K562 (cell line): ENCODE data around the gene PRKCB. TPM values are rescaled to one million over a fixed set of nuclear protein-coding genes. Genes with fewer than 3 reads are reported as not detected.
A peak's percentile ranks its signal among the peaks of the same experiment; 100 is the strongest.

ENCODE experiments used
- ATAC-seq: fragments of 200-7000 bp; cut with Tn5 transposase; 3 replicates; pipeline ENCODE4 v1.9.1; 2020; ENCODE audit warnings: moderate library complexity
- BruUV-seq: library from RNA; stranded (reverse); fragments of 400-500 nt; replicated peaks from 2 replicates; lab custom pipeline; 2021; lab: Mats Ljungman, UMichigan
- CTCF ChIA-PET: fragments of 300-600 bp; formaldehyde crosslinking; extraction: SDS; loops from one replicate; lab custom pipeline; 2021; ENCODE audit warnings: low intra/inter-chr PET ratio; lab: Yijun Ruan, JAX
- POLR2A ChIA-PET: fragments of 300-600, 350-650 bp; sonication (Branson Sonifier 250); formaldehyde crosslinking; extraction: SDS; loops from one replicate; lab custom pipeline; 2021; ENCODE audit warnings: antibody characterized with exemption, inconsistent platforms; lab: Yijun Ruan, JAX
- DNase-seq, 4 experiments: peaks; one replicate each; pipeline versions ENCODE4 v3.0.0 to v3.0.0-alpha.2; 2011 to 2018; ENCODE audit warnings: low spot score in 3 of 4, mixed read lengths in 3 of 4; ENCODE audit errors: extremely low read depth in 1 of 4
- FAIRE-seq: peaks from 2 replicates; lab custom pipeline; 2011; peaks lifted over from hg19 to GRCh38; lab: Jason Lieb, UNC
- H2AFZ ChIP-seq: 2 replicates; pipeline ENCODE4 v1.6.0; 2011; ENCODE audit warnings: low read depth, low read length, control low read depth, inconsistent platforms
- H3K27ac ChIP-seq: fragments of 200-600 bp; 3 replicates; pipeline ENCODE4 v1.8.0; 2011; ENCODE audit warnings: low read depth, mild to moderate bottlenecking, control low read depth, inconsistent platforms, low read length, moderate library complexity, mixed read lengths; ENCODE audit errors: extremely low read depth
- H3K27me3 ChIP-seq, 2 experiments: fragments of 300-600 bp in 1 of 2; 2 replicates in 1 of 2; 3 replicates in 1 of 2; pipeline versions ENCODE4 v1.6.0 to v1.8.0; 2011; ENCODE audit warnings: inconsistent platforms in 2 of 2, low read length in 2 of 2, mild to moderate bottlenecking in 1 of 2, mixed read lengths in 1 of 2, moderate library complexity in 1 of 2; ENCODE audit not compliant: control insufficient read depth in 2 of 2, insufficient read depth in 2 of 2
- H3K36me3 ChIP-seq: fragments of 300-600 bp; 3 replicates; pipeline ENCODE4 v1.8.0; 2011; ENCODE audit warnings: mild to moderate bottlenecking, low read length, inconsistent platforms; ENCODE audit not compliant: control insufficient read depth, insufficient read depth
- H3K4me1 ChIP-seq, 2 experiments: fragments of 200-600 bp in 1 of 2; replicated peaks in 1 of 2; 2 replicates in 1 of 2; 3 replicates in 1 of 2; pipeline versions ENCODE4 v1.5.1 to v1.8.0; 2011; ENCODE audit warnings: inconsistent platforms in 2 of 2, low read length in 2 of 2, mild to moderate bottlenecking in 1 of 2, mixed read lengths in 1 of 2, moderate library complexity in 1 of 2; ENCODE audit not compliant: control insufficient read depth in 2 of 2, insufficient read depth in 2 of 2
- H3K4me2 ChIP-seq: 2 replicates; pipeline ENCODE4 v1.6.1; 2011; ENCODE audit warnings: low read length, control low read depth, inconsistent platforms, mixed read lengths; ENCODE audit not compliant: insufficient read depth
- H3K4me3 ChIP-seq: fragments of 200-600 bp; sonication (generic), shearing (Covaris generic); 2 replicates; pipeline ENCODE4 v1.5.1; 2016; ENCODE audit warnings: control low read depth, inconsistent platforms
- H3K79me2 ChIP-seq: fragments of 200-600 bp; 3 replicates; pipeline ENCODE4 v1.8.0; 2011; ENCODE audit warnings: low read length, inconsistent platforms; ENCODE audit not compliant: control insufficient read depth, insufficient read depth
- H3K9ac ChIP-seq, 2 experiments: 2 replicates each; pipeline versions ENCODE4 v1.6.0 to v1.6.1; 2011; ENCODE audit warnings: low read depth in 2 of 2, low read length in 2 of 2, control low read depth in 1 of 2, inconsistent platforms in 1 of 2, mild to moderate bottlenecking in 1 of 2, mixed read lengths in 1 of 2; ENCODE audit not compliant: insufficient read depth in 1 of 2
- H3K9me1 ChIP-seq: one replicate; pipeline ENCODE4 v1.6.0; 2011; ENCODE audit warnings: inconsistent platforms, mild to moderate bottlenecking, low read length, moderate library complexity; ENCODE audit not compliant: control insufficient read depth, insufficient read depth
- H3K9me3 ChIP-seq: replicated peaks from 2 replicates; pipeline ENCODE4 v1.5.1; 2011; ENCODE audit warnings: low read depth, low read length, inconsistent platforms; ENCODE audit not compliant: control insufficient read depth, insufficient read depth
- H4K20me1 ChIP-seq: replicated peaks from 2 replicates; pipeline ENCODE4 v1.6.1; 2011; ENCODE audit warnings: low read length, inconsistent platforms, mixed read lengths; ENCODE audit not compliant: control insufficient read depth, insufficient read depth
- ADNP ChIP-seq: fragments of 200-800 bp; sonication (Bioruptor generic); IDR thresholded peaks from 2 replicates; pipeline ENCODE4 v1.6.1; 2016; ENCODE audit warnings: missing genetic modification characterization, missing compliant biosample characterization
- BCOR ChIP-seq: fragments of 450-650 bp; IDR thresholded peaks from 2 replicates; pipeline ENCODE4 v1.6.1; 2016
- BMI1 ChIP-seq: fragments of 150-350 bp; IDR thresholded peaks from 2 replicates; pipeline ENCODE4 v1.6.1; 2014; ENCODE audit warnings: low read length
- CXXC5 ChIP-seq: fragments of 250-450 bp; sonication (Bioruptor Pico); IDR thresholded peaks from 2 replicates; pipeline ENCODE4 v1.8.0; 2022; ENCODE audit warnings: inconsistent platforms, mild to moderate bottlenecking, moderate library complexity
- DPF2 ChIP-seq: fragments of 450-650 bp; IDR thresholded peaks from 2 replicates; pipeline ENCODE4 v1.6.1; 2016
- EWSR1 ChIP-seq: fragments of 450-650 bp; IDR thresholded peaks from 2 replicates; pipeline ENCODE4 v1.6.1; 2018; ENCODE audit warnings: borderline replicate concordance, mild to moderate bottlenecking, low read depth, moderate library complexity; ENCODE audit not compliant: partially characterized antibody
- GABPB2 ChIP-seq: fragments of 250-450 bp; sonication (Bioruptor Pico); conservative IDR thresholded peaks from 2 replicates; pipeline ENCODE4 v1.5.1; 2021; ENCODE audit warnings: mild to moderate bottlenecking
- KDM1A ChIP-seq, 2 experiments: fragments of 450-650 bp; IDR thresholded peaks; 2 replicates each; pipeline ENCODE4 v1.6.1; 2016; ENCODE audit warnings: mild to moderate bottlenecking in 2 of 2
- MAFK ChIP-seq: IDR thresholded peaks from 2 replicates; pipeline ENCODE4 v1.6.1; 2011; ENCODE audit warnings: low read length, improper control_type of control experiment
- POLR2A ChIP-seq: fragments of 450-650 bp; conservative IDR thresholded peaks from 2 replicates; pipeline ENCODE4 v1.6.1; 2016
- POLR2AphosphoS5 ChIP-seq: IDR thresholded peaks from 2 replicates; pipeline ENCODE4 v1.6.1; 2011; ENCODE audit warnings: mild to moderate bottlenecking, low read depth, low read length, moderate library complexity; ENCODE audit not compliant: control insufficient read depth, insufficient read depth
- POLR2G ChIP-seq: fragments of 200-400 bp; formaldehyde crosslinking; IDR thresholded peaks from 2 replicates; pipeline ENCODE4 v1.6.1; 2017; ENCODE audit warnings: low read depth, mild to moderate bottlenecking, antibody characterized with exemption, low read length, moderate library complexity
- SETDB1 ChIP-seq: IDR thresholded peaks from one replicate; pipeline ENCODE4 v1.6.1; 2012; ENCODE audit warnings: low read length, control low read depth, inconsistent platforms
- SMARCA5 ChIP-seq: fragments of 450-650 bp; IDR thresholded peaks from 2 replicates; pipeline ENCODE4 v1.6.1; 2016
- ZFP1 ChIP-seq: fragments of 450-650 bp; formaldehyde crosslinking; IDR thresholded peaks from 2 replicates; pipeline ENCODE4 v1.4.0; 2020; ENCODE audit warnings: mild to moderate bottlenecking, mixed read lengths
- ZKSCAN3 ChIP-seq: fragments of 250-450 bp; sonication (Bioruptor Pico); IDR thresholded peaks from 2 replicates; pipeline ENCODE4 v1.4.0; 2020
- ZNF445 ChIP-seq: fragments of 250-450 bp; sonication (Bioruptor Pico); IDR thresholded peaks from 2 replicates; pipeline ENCODE4 v1.4.0; 2020; ENCODE audit warnings: low read depth, mild to moderate bottlenecking, moderate library complexity
- ZNF583 ChIP-seq: fragments of 250-450 bp; sonication (Bioruptor Pico); IDR thresholded peaks from 2 replicates; pipeline ENCODE4 v1.4.0; 2020
- ZNF766 ChIP-seq: fragments of 200-800 bp; sonication (Bioruptor generic); conservative IDR thresholded peaks from 2 replicates; pipeline ENCODE4 v1.6.1; 2016; ENCODE audit warnings: missing genetic modification characterization, missing compliant biosample characterization
- WGBS: fragments of 100-300 bp; shearing (Covaris generic); methylation state at CpG from one replicate; pipeline ENCODE4 v1.1.6; 2016; ENCODE audit warnings: low coverage, mixed read lengths; ENCODE audit not compliant: insufficient coverage; ENCODE audit errors: missing lambda C conversion rate; 5-methylcytosine and 5-hydroxymethylcytosine counted together
- in situ Hi-C: fragments of 300-500 bp; cut with MboI; formaldehyde crosslinking; loops from 4 replicates; pipeline ENCODE4 v1.15.0; 2018; ENCODE audit warnings: inconsistent platforms, mixed read lengths
- intact Hi-C: fragments of 100-400 bp; cut with micrococcal nuclease; formaldehyde crosslinking; loops from 2 replicates; pipeline ENCODE4 v1.14.2; 2022
- polyA plus RNA-seq, 8 experiments: library from polyadenylated mRNA; depleted of rRNA in 4 of 8; stranded (reverse) in 5 of 8; unstranded in 3 of 8; fragments of >200 nt; fragmentation: Nextera tagmentation in 2 of 8; fragmentation: Illumina TruSeq in 1 of 8; extraction: Ambion mirVana in 2 of 8; extraction: Trizol in 1 of 8; gene quantifications; 2 replicates each; pipeline versions ENCODE4 v1.2.1 to v1.2.3, GENCODE V29; 2011 to 2014; ENCODE audit warnings: inconsistent platforms in 1 of 8, missing spikeins in 1 of 8
- total RNA-seq, 7 experiments: library from RNA; depleted of rRNA in 6 of 7; stranded (reverse); fragments of >200 nt in 6 of 7; fragmentation: Illumina TruSeq in 2 of 7; extraction: Trizol in 2 of 7; gene quantifications; 2 replicates each; pipeline versions ENCODE4 v1.2.1 to v1.2.3, GENCODE V29; 2011 to 2021; ENCODE audit warnings: low replicate concordance in 1 of 7
- TF ChIP-seq, protein P1 (sequence below): fragments of 450-650 bp; formaldehyde crosslinking; IDR thresholded peaks from 2 replicates; pipeline ENCODE4 v1.4.0; 2020; ENCODE audit warnings: mild to moderate bottlenecking, moderate library complexity

Gene PRKCB
- total and polyA plus RNA-seq, 9 of the 15 experiments (the other 6 are each of a cell fraction or from before 2014, with no cell fraction given) = 49.9 to 276 (median 148) TPM

GRCh38 chr16:23898682-23899430 is 63.1 kb downstream of the PRKCB start (continued):
- TF ChIP-seq BMI1 = no peak
- peak; percentile 91 for TF ChIP-seq BCOR
- peak; percentile 23; the same call in 1 of the 2 replicates for TF ChIP-seq ZKSCAN3 (CRISPR knock-in tag)
- TF ChIP-seq ZNF766 (CRISPR knock-in tag) = no peak
- TF ChIP-seq ADNP (tag) = peak; percentile 79
- TF ChIP-seq POLR2A = 0 out of 2 replicates have a peak, but pooled peaks have one; percentile 21
- peak; percentile 40 to 63; a peak in 2 of 4 replicates for TF ChIP-seq KDM1A (IDR thresholded peaks at IDR 0.05)
- 0 out of 2 replicates have a peak, but pooled peaks have one; percentile 32 for TF ChIP-seq SMARCA5
- TF ChIP-seq EWSR1 = no peak
- TF ChIP-seq POLR2AphosphoS5 = 0 out of 2 replicates have a peak, but pooled peaks have one; percentile 17

DNA sequence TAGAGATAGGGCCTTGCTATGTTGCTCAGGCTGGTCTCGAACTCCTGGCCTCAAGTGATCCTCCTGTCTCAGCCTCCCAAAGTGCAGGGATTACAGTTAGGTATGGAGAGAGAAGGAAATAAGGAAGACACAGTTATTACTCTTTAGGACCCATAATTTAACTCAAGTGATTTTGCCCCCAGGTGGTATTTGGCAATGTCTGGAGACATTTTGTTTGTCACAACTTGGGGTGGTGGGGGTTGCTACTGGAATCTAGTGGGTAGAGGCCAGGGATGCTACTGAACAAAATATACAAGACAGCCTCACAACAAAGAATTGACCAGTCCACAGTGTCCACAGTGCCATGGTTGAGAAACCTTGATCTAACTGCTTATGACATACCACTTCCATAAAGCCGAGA is 64.1 kb downstream of the PRKCB start:
- Histone ChIP-seq H3K4me1 (peaks cover 13 to 58% of the 10 kb centered on the region in 2 experiments), H3K9me1 (no peaks in the 10 kb centered on the region), H3K27me3 (no peaks in the 10 kb centered on the region), H3K4me3 (no peak overlapping the region), H3K79me2 (peaks cover 91% of the 10 kb centered on the region), H3K9me3 (no peaks in the 10 kb centered on the region), H3K9ac (peak overlapping the region in 1 of 2 experiments; percentile 84; a peak in 2 of 4 replicates), H3K36me3 (peaks cover 47% of the 10 kb centered on the region), H3K4me2 (peak overlapping the region; percentile 40), H3K27ac (peak overlapping the region; percentile 98), H4K20me1 (no peaks in the 10 kb centered on the region), H2AFZ (no peak overlapping the region)
- in situ Hi-C loops = no loop called here
- CTCF ChIA-PET = interaction anchor here (0.6 kb wide), 1 partner anchor 27 kb away, joined by 4 read pairs; no protein-coding TSS in a partner anchor
- WGBS = 44% methylated on average over 2 of the region's 2 CpGs
- intact Hi-C loops = loop anchor here (5.0 kb wide), 3 partner anchors 63 to 112 kb away; partner anchors contain the start of gene PRKCB
- ATAC-seq = no peak; the same call in 2 of the 3 replicates
- POLR2A ChIA-PET = interaction anchor here (0.6 kb wide), 1 partner anchor 128 kb away, joined by 3 read pairs; no protein-coding TSS in a partner anchor
- BruUV-seq = no TSS peak
- FAIRE-seq = no peak
- DNase-seq = no peak
- TF ChIP-seq, protein P1, sequence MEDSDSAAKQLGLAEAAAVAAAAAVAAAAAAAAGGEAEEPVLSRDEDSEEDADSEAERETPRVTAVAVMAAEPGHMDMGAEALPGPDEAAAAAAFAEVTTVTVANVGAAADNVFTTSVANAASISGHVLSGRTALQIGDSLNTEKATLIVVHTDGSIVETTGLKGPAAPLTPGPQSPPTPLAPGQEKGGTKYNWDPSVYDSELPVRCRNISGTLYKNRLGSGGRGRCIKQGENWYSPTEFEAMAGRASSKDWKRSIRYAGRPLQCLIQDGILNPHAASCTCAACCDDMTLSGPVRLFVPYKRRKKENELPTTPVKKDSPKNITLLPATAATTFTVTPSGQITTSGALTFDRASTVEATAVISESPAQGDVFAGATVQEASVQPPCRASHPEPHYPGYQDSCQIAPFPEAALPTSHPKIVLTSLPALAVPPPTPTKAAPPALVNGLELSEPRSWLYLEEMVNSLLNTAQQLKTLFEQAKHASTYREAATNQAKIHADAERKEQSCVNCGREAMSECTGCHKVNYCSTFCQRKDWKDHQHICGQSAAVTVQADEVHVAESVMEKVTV (CRISPR knock-in tag) = no peak
- TF ChIP-seq SETDB1 (no peak), POLR2G (0 out of 2 replicates have a peak, but pooled peaks have one; percentile 3), CXXC5 (CRISPR knock-in tag) (peak; percentile 19; the same call in 1 of the 2 replicates), DPF2 (0 out of 2 replicates have a peak, but pooled peaks have one; percentile 11), GABPB2 (CRISPR knock-in tag) (no peak), ZNF583 (no peak), MAFK (no peak), ZNF445 (CRISPR knock-in tag) (no peak), ZFP1 (CRISPR knock-in tag) (peak; percentile 33; the same call in 1 of the 2 replicates)
